Heart left ventricle (tissue), 16 donors: Measurements from ENCODE around the gene RRP8. TPM values are rescaled to one million over a fixed set of nuclear protein-coding genes. Genes with fewer than 3 reads are reported as not detected.

Experiments
- ATAC-seq, 4 donors: fragments of 200-7000 bp; cut with Tn5 transposase; one replicate each; pipeline ENCODE4 v1.9.1; 2020 to 2022; ENCODE audit warnings: moderate library complexity in 4 of 4, mild to moderate bottlenecking in 3 of 4, moderate number of reproducible peaks in 1 of 4
- DNase-seq, 5 donors: peaks; one replicate each; pipeline ENCODE4 v3.0.0-alpha.2; 2020
- H3K27ac ChIP-seq, 12 donors: fragments of 200-600 bp; sonication (generic) in 4 of 12; one replicate each; pipeline versions ENCODE4 v1.5.0 to v1.8.0; 2016 to 2022; ENCODE audit warnings: mild to moderate bottlenecking in 2 of 12
- H3K27me3 ChIP-seq, 9 donors: fragments of 200-600 bp; sonication (generic) in 2 of 9; one replicate each; pipeline versions ENCODE4 v1.5.1 to v1.8.0; 2016 to 2022; ENCODE audit warnings: mild to moderate bottlenecking in 3 of 9
- H3K36me3 ChIP-seq, 9 donors: fragments of 200-600 bp; sonication (generic) in 2 of 9; one replicate each; pipeline versions ENCODE4 v1.5.0 to v1.8.0; 2018 to 2022; ENCODE audit warnings: mild to moderate bottlenecking in 2 of 9
- H3K4me1 ChIP-seq, 12 donors: fragments of 200-600 bp; sonication (generic) in 4 of 12; one replicate each; pipeline versions ENCODE4 v1.5.0 to v1.8.0; 2016 to 2022; ENCODE audit warnings: mild to moderate bottlenecking in 3 of 12
- H3K4me3 ChIP-seq, 12 donors: fragments of 200-600 bp; sonication (generic) in 4 of 12; one replicate each; pipeline versions ENCODE4 v1.5.0 to v1.8.0; 2017 to 2022; ENCODE audit warnings: mild to moderate bottlenecking in 9 of 12, moderate library complexity in 4 of 12
- H3K9me3 ChIP-seq, 12 donors: fragments of 200-600 bp; sonication (generic) in 4 of 12; one replicate each; pipeline versions ENCODE4 v1.5.0 to v1.8.0; 2016 to 2022; ENCODE audit warnings: mild to moderate bottlenecking in 1 of 12
- POLR2A ChIP-seq, 2 donors: fragments of 450-650 bp; IDR thresholded peaks; one replicate each; pipeline ENCODE4 v1.6.1; 2017; ENCODE audit warnings: antibody characterized with exemption in 2 of 2, mild to moderate bottlenecking in 2 of 2, moderate library complexity in 2 of 2
- WGBS, 4 donors: extraction: QIAGEN DNeasy Blood & Tissue Kit in 2 of 4; methylation state at CpG; one replicate each; pipeline versions ENCODE4 v1.1.5 to v1.1.7; 2013 to 2018; 5-methylcytosine and 5-hydroxymethylcytosine counted together
- intact Hi-C, 10 donors: fragments of 100-400 bp; cut with DNase I; formaldehyde crosslinking; loops; one replicate each; pipeline versions ENCODE4 v1.11.1 to v1.14.2; 2022
- polyA plus RNA-seq, 2 donors: library from polyadenylated mRNA; stranded (reverse); fragments of 200-250 nt; gene quantifications; one replicate each; pipeline ENCODE4 v1.2.3, GENCODE V29; 2013
- total RNA-seq, 9 donors: library from RNA; depleted of rRNA in 2 of 9; stranded (reverse); fragments of >200 nt in 2 of 9; fragmentation: NEBNext Ultra II Directional in 3 of 9; extraction: Animal tissue kit (Norgen Biotek cat#: 25700) in 3 of 9; gene quantifications; one replicate each; pipeline versions ENCODE4 v1.1.0 to v1.2.4, GENCODE V29; 2016 to 2023
- TF ChIP-seq, protein P1 (sequence below), 12 donors: fragments of 200-600 bp; sonication (generic) in 4 of 12; IDR thresholded peaks; one replicate each; pipeline versions ENCODE4 v1.5.0 to v1.8.0; 2018 to 2022; ENCODE audit warnings: antibody characterized with exemption in 12 of 12, mild to moderate bottlenecking in 5 of 12
- donor health status: ischemic (EF 13 %, LVEDD 7.1; RV severe dilation, severe dysfunction).
- donor health status: healthy with polysubstance abuse.
- donor health status: DM: no; HTN: yes; CAD: no.
- donor health status: DM: no; HTN: no; CAD: no.
- donor health status: ischemic (EF 25% LVEDD 6.9; RV normal size, moderate dysfunction).
- donor health status: ischemic (EF 25% LVEDD 5.7; RV mildly dilated, moderate dysfunction).
- donor health status: healthy.
- donor health status: DM: yes; HTN: yes; CAD: no.
- donor health status: ischemic (EF 35%, LVEDD 5.7; RV mildly dilated, moderate dysfunction).
- donor health status: nonischemic (EF 11% LVEDD 7.7; RV severe dilation, severe dysfunction).
- donor health status: DM: yes; HTN: yes; CAD: no.
- donor health status: PGD.
- donor health status: ischemic (EF 29% LVEDD 5.4; RV normal size, mild dysfunction).
- donor health status: nonischemic (EF 23%, LVEDD 6.1; RV moderate dilation, normal function).

Gene RRP8
- total and polyA plus RNA-seq, 11 donors, result 11.2 to 23.5 (median 17.4) TPM

DNA sequence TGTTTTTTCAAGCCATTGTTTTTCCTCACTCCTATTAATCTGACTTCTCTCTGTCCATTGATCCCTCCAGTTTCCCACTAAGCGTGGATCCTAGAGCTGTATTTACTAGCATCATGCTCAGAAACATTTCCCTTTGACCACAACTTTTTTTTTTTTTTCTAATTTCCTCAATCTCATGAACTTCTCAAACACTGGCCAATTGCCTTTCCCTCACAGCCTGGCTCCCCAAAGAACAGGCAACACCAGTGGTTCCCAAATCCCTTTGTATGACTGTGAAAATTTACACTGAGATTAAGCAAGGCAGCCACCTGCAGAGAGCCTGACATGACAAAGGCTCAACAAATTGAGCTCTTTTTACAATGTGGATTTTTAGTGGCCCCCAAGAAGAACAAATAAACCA is 17.2 kb upstream of the RRP8 start:
- H3K36me3 ChIP-seq, result peaks cover 0 to 33% (median 25%) of the 10 kb centered on the region in 9 donors
- intact Hi-C loops, result no loop called here
- no peaks in the 10 kb centered on the region for H3K9me3 ChIP-seq
- WGBS, 4 donors, result 47 to 95% (median 92%) methylated on average over 1 of the region's 1 CpG
- ATAC-seq, result no peak
- no peaks in the 10 kb centered on the region for H3K27me3 ChIP-seq
- no peak overlapping the region for H3K4me3 ChIP-seq
- TF ChIP-seq POLR2A (IDR thresholded peaks at IDR 0.05), result no peak
- TF ChIP-seq, protein P1, sequence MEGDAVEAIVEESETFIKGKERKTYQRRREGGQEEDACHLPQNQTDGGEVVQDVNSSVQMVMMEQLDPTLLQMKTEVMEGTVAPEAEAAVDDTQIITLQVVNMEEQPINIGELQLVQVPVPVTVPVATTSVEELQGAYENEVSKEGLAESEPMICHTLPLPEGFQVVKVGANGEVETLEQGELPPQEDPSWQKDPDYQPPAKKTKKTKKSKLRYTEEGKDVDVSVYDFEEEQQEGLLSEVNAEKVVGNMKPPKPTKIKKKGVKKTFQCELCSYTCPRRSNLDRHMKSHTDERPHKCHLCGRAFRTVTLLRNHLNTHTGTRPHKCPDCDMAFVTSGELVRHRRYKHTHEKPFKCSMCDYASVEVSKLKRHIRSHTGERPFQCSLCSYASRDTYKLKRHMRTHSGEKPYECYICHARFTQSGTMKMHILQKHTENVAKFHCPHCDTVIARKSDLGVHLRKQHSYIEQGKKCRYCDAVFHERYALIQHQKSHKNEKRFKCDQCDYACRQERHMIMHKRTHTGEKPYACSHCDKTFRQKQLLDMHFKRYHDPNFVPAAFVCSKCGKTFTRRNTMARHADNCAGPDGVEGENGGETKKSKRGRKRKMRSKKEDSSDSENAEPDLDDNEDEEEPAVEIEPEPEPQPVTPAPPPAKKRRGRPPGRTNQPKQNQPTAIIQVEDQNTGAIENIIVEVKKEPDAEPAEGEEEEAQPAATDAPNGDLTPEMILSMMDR (IDR thresholded peaks at IDR 0.05), result no peak
- peak overlapping the region in 1 of 12 donors; percentile 94 for H3K27ac ChIP-seq
- no peak for DNase-seq
- H3K4me1 ChIP-seq, result peaks cover 0 to 43% (median 20%) of the 10 kb centered on the region in 12 donors

DNA sequence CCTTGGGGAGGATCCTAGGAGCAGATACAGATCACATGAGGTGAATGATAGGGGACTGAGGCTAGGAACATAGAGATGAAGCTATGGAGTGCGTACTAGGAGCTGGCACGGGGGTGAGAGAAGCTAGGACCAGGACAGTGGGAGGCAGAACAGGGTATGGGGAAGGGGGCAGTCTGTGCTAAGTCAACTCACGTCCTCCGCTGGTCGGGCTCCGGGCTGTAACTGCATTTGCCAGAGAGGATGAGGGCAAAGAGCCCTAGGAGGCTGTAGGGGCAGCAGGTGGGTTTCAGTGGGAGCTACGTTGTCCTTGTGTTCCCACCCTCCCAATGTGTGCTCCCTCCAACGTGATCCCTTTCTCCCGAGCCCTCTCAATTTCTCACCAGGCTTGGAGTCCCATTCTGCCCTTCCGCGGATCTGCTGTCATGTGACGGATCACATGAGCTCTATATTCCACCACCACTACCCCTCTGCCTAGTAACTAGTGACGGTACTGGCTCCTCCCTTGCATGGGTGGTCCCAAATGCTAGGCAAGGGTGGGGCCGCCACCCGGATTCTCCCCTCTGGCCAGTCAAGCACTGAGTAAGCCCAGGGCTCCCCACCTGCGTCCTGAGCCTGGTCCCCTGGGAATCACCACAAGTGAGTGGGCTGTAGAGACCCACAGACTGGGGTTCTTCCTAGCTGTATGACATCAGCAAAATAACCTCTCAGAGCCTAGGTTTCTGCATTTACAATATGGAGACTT is 15.8 kb upstream of the RRP8 start, which contains the start of gene TPP1:
TPP1 (minus strand) TSS at position 419 of the 742 bp plus-strand sequence; CDS start at position 397, 22 bp downstream.
- Histone ChIP-seq H3K9me3 (no peaks in the 10 kb centered on the region), H3K4me3 (peak within 1 kb of the TSS; percentile 37 to 86 (median 68)), H3K4me1 (peaks cover 0 to 45% (median 20%) of the 10 kb centered on the region in 12 donors), H3K27ac (peak within 1 kb of the TSS in 11 of 12 donors; percentile 62 to 94 (median 82)), H3K27me3 (no peaks in the 10 kb centered on the region), H3K36me3 (peaks cover 0 to 34% (median 29%) of the 10 kb centered on the region in 9 donors)
- peak; percentile 94 to 98 (median 97) for ATAC-seq
- intact Hi-C loops, result loop anchor here in 2 of 10 donors (2.0 to 5.0 kb wide), 2 partner anchors 20 to 63 kb away; partner anchors contain the start of gene MRPL17 (in 1 of the 2)
- 0 to 1% (median 0%) methylated on average over 16 of the region's 16 CpGs for WGBS, 4 donors
- DNase-seq, result peak; percentile 92 to 95 (median 94)
- TF ChIP-seq, protein P1 (IDR thresholded peaks at IDR 0.05), result no peak
- peak in 1 of 2 donors; percentile 74 for TF ChIP-seq POLR2A (IDR thresholded peaks at IDR 0.05)

DNA sequence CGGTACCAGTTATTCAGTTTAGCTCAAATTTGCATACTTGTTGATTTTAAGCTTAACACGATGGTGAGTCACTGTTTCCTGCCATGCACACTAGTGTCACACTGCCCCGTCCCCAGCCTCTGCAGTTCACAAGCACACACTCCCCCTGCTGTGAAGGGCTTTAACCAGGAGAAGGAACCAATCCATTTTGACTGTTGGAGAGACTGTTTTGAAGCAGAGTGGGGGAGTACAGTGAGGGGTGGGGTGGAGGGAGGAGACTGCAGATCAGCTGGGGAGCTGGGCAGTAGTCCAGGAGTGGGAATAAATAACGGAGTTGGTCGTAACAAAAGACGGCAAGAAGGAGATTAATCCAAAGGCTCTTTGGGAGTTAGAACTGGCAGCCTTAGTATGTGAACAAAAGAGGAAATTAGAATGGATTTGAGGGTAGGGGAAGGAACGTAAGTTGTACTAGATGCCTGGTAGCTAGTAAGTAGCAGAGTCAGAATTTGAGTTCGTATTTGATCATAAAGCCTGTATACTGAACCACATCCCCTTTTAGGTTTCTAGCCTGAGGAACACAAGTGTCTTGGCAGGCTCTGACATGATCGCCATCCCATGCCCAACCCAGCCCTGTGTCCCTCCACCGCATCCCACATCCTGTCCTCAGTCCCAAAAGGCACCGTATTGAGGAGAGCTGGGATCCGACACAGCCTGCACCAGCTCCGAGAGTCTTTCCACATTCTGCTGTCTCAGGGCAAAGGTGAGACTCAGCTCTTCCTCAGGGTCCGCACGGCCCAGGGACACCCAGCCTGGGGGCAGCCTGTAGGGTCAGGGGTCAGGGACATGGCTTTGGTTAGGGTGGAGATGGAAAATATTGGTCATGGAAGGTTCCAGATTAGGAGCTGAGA is 14.9 kb upstream of the RRP8 start:
- H3K4me3 ChIP-seq, result peak overlapping the region; percentile 37 to 86 (median 68)
- H3K27ac ChIP-seq, result peak overlapping the region in 11 of 12 donors; percentile 62 to 94 (median 82)
- peaks cover 0 to 37% (median 30%) of the 10 kb centered on the region in 9 donors for H3K36me3 ChIP-seq
- no peaks in the 10 kb centered on the region for H3K9me3 ChIP-seq
- no peak for TF ChIP-seq POLR2A (IDR thresholded peaks at IDR 0.05)
- TF ChIP-seq, protein P1 (IDR thresholded peaks at IDR 0.05), result no peak
- peaks cover 0 to 53% (median 20%) of the 10 kb centered on the region in 12 donors for H3K4me1 ChIP-seq
- ATAC-seq (peak in 3 of 4 donors; percentile 1 to 32 (median 6)), DNase-seq (peak in 2 of 5 donors; percentile 51 to 70)
- intact Hi-C loops, result loop anchor here in 2 of 10 donors (2.0 to 5.0 kb wide), 2 partner anchors 20 to 64 kb away; partner anchors contain the start of gene MRPL17 (in 1 of the 2)
- WGBS, 4 donors, result 9 to 14% (median 11%) methylated on average over 15 of the region's 15 CpGs
- H3K27me3 ChIP-seq, result no peaks in the 10 kb centered on the region
